Measurements from ENCODE around the gene CCDC180.

DNA sequence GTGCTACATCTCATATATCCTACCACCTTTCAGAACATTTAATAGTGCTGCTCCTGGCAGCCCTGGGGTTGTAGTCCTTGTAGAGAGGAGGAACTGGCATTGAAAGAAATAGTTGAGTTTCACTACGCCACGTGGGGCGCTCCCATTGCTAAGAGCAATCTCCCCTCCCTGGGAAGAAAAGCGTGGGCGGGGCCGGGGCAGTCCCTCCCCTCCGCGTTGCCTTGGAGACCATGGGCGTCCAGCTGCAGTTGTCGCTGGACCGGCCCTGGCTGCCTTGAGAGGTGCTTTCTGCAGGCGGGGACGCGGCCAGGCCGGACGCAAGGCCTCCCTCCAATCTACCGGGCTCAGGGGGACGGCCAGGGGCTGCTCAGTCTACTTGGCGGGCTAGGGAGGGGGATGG lies 368 bp upstream of the CCDC180 start:
- TF ChIP-seq, protein P1, sequence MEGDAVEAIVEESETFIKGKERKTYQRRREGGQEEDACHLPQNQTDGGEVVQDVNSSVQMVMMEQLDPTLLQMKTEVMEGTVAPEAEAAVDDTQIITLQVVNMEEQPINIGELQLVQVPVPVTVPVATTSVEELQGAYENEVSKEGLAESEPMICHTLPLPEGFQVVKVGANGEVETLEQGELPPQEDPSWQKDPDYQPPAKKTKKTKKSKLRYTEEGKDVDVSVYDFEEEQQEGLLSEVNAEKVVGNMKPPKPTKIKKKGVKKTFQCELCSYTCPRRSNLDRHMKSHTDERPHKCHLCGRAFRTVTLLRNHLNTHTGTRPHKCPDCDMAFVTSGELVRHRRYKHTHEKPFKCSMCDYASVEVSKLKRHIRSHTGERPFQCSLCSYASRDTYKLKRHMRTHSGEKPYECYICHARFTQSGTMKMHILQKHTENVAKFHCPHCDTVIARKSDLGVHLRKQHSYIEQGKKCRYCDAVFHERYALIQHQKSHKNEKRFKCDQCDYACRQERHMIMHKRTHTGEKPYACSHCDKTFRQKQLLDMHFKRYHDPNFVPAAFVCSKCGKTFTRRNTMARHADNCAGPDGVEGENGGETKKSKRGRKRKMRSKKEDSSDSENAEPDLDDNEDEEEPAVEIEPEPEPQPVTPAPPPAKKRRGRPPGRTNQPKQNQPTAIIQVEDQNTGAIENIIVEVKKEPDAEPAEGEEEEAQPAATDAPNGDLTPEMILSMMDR (IDR thresholded peaks at IDR 0.05), result peak in 1 of 4 experiments; percentile 7
- TF ChIP-seq POLR2A (IDR thresholded peaks at IDR 0.05), result no peak

Data from uterus (tissue), 2 donors.